HepG2 (cell line): ENCODE results near the gene CD19. TPM values are rescaled to one million over a fixed set of nuclear protein-coding genes. Genes with fewer than 3 reads are reported as not detected.

ENCODE experiments used
- AHDC1 ChIP-seq: sonication (generic); formaldehyde crosslinking; IDR thresholded peaks from 2 replicates; pipeline ENCODE4 v1.5.1; 2020; ENCODE audit warnings: mild to moderate bottlenecking, missing genetic modification reagents, borderline replicate concordance
- BORCS8-MEF2B ChIP-seq: sonication (generic); formaldehyde crosslinking; IDR thresholded peaks from 2 replicates; pipeline ENCODE4 v1.8.0; 2022; ENCODE audit warnings: mild to moderate bottlenecking, missing genetic modification reagents
- CC2D1A ChIP-seq: sonication (generic); formaldehyde crosslinking; IDR thresholded peaks from 2 replicates; pipeline ENCODE4 v1.8.1; 2023; ENCODE audit warnings: mild to moderate bottlenecking, missing genetic modification reagents
- DNMT1 ChIP-seq: sonication (generic); formaldehyde crosslinking; IDR thresholded peaks from 2 replicates; pipeline ENCODE4 v1.5.1; 2020; ENCODE audit warnings: mild to moderate bottlenecking, missing genetic modification reagents
- DRAP1 ChIP-seq: IDR thresholded peaks from 2 replicates; pipeline ENCODE4 v1.6.1; 2016; ENCODE audit warnings: missing genetic modification reagents, missing compliant biosample characterization
- FOXP1 ChIP-seq, 2 experiments: fragments of 450-650 bp in 1 of 2; IDR thresholded peaks; 2 replicates each; pipeline ENCODE4 v1.6.1; 2017 to 2018; ENCODE audit warnings: antibody characterized with exemption in 1 of 2
- HINFP ChIP-seq: sonication (generic); formaldehyde crosslinking; IDR thresholded peaks from 2 replicates; pipeline ENCODE4 v1.4.0; 2020; ENCODE audit warnings: low read depth, mild to moderate bottlenecking, missing genetic modification reagents
- NCOA2 ChIP-seq: sonication (generic); formaldehyde crosslinking; IDR thresholded peaks from 2 replicates; pipeline ENCODE4 v1.8.0; 2022; ENCODE audit warnings: inconsistent platforms
- NR2F2 ChIP-seq: IDR thresholded peaks from 2 replicates; pipeline ENCODE4 v1.6.1; 2012; ENCODE audit warnings: low read depth, inconsistent platforms, borderline replicate concordance
- POLR2G ChIP-seq: fragments of 200-400 bp; formaldehyde crosslinking; IDR thresholded peaks from 2 replicates; pipeline ENCODE4 v1.6.1; 2018; ENCODE audit warnings: mild to moderate bottlenecking, low read depth, low read length, moderate library complexity
- RAD51 ChIP-seq: fragments of 450-650 bp; IDR thresholded peaks from 2 replicates; pipeline ENCODE4 v1.6.1; 2016; ENCODE audit warnings: borderline replicate concordance
- TAF1 ChIP-seq: sonication (generic); formaldehyde crosslinking; IDR thresholded peaks from 2 replicates; pipeline ENCODE4 v1.4.0; 2020; ENCODE audit warnings: missing genetic modification reagents
- TFDP1 ChIP-seq: IDR thresholded peaks from 2 replicates; pipeline ENCODE4 v1.6.1; 2016; ENCODE audit warnings: missing compliant biosample characterization, missing genetic modification reagents, borderline replicate concordance
- ZMYM4 ChIP-seq: sonication (generic); formaldehyde crosslinking; IDR thresholded peaks from 2 replicates; pipeline ENCODE4 v1.8.1; 2023; ENCODE audit warnings: mild to moderate bottlenecking, missing genetic modification reagents
- ZNF205 ChIP-seq: IDR thresholded peaks from 2 replicates; pipeline ENCODE4 v1.6.1; 2018; ENCODE audit warnings: missing biosample characterization, missing genetic modification reagents
- ZNF224 ChIP-seq: sonication (generic); formaldehyde crosslinking; IDR thresholded peaks from 2 replicates; pipeline ENCODE4 v1.5.0; 2020; ENCODE audit warnings: mild to moderate bottlenecking, missing genetic modification reagents
- ZNF260 ChIP-seq: sonication (generic); formaldehyde crosslinking; IDR thresholded peaks from 2 replicates; pipeline ENCODE4 v1.4.0; 2020; ENCODE audit warnings: missing genetic modification reagents, low read depth, mild to moderate bottlenecking, borderline replicate concordance
- ZNF274 ChIP-seq: sonication (generic); formaldehyde crosslinking; IDR thresholded peaks from 2 replicates; pipeline ENCODE4 v1.5.1; 2020; ENCODE audit warnings: mild to moderate bottlenecking, missing genetic modification reagents
- polyA plus RNA-seq, 8 experiments: library from polyadenylated mRNA; depleted of rRNA in 3 of 8; stranded (reverse) in 7 of 8; unstranded in 1 of 8; fragments of >200 nt; fragmentation: Illumina TruSeq in 4 of 8; extraction: Trizol in 4 of 8; gene quantifications; 2 replicates each; pipeline versions ENCODE4 v1.2.1 to v1.2.3, GENCODE V29; 2011 to 2016; ENCODE audit warnings: low read depth in 4 of 8, missing spikeins in 1 of 8, mixed read lengths in 1 of 8; ENCODE audit not compliant: insufficient read depth in 1 of 8
- total RNA-seq, 5 experiments: library from RNA; depleted of rRNA; stranded (reverse); fragments of >200 nt; fragmentation: Illumina TruSeq; extraction: Trizol; gene quantifications; 2 replicates each; pipeline ENCODE4 v1.2.3, GENCODE V29; 2016; ENCODE audit warnings: low read depth in 1 of 5
- TF ChIP-seq, protein P1 (sequence below): sonication (generic); formaldehyde crosslinking; IDR thresholded peaks from 2 replicates; pipeline ENCODE4 v1.5.0; 2020; ENCODE audit warnings: missing genetic modification reagents

CD19 gene
- total and polyA plus RNA-seq, 2 of the 13 experiments (the other 11 are each of a cell fraction or from before 2014, with no cell fraction given), result 0.55 to 1.1 TPM

GRCh38 chr16:28925386-28926228 lies 6.2 kb upstream of the CD19 start (continued):
- TF ChIP-seq CC2D1A, result no peak
- no peak for TF ChIP-seq FOXP1 (IDR thresholded peaks at IDR 0.05)
- TF ChIP-seq FOXP1 (CRISPR knock-in tag; IDR thresholded peaks at IDR 0.05), result 0 out of 2 replicates have a peak, but pooled peaks have one; percentile 6
- TF ChIP-seq TFDP1, result 0 out of 2 replicates have a peak, but pooled peaks have one; percentile 5
- peak; percentile 61 for TF ChIP-seq DRAP1 (CRISPR knock-in tag)
- no peak for TF ChIP-seq RAD51
- no peak for TF ChIP-seq ZNF260 (CRISPR knock-in tag)
- TF ChIP-seq HINFP (CRISPR knock-in tag), result peak; percentile 40; the same call in 1 of the 2 replicates
- peak; percentile 3 for TF ChIP-seq ZNF274
- TF ChIP-seq BORCS8-MEF2B (CRISPR knock-in tag), result peak; percentile 50; the same call in 1 of the 2 replicates
- peak; percentile 66 for TF ChIP-seq TAF1 (CRISPR knock-in tag)
- TF ChIP-seq ZMYM4 (CRISPR knock-in tag), result peak; percentile 20; the same call in 1 of the 2 replicates
- no peak for TF ChIP-seq DNMT1 (CRISPR knock-in tag)
- peak; percentile 38; the same call in 1 of the 2 replicates for TF ChIP-seq AHDC1 (CRISPR knock-in tag)
- 0 out of 2 replicates have a peak, but pooled peaks have one; percentile 40 for TF ChIP-seq NCOA2 (CRISPR knock-in tag)
- no peak for TF ChIP-seq ZNF224
- peak; percentile 13; the same call in 1 of the 2 replicates for TF ChIP-seq ZNF205 (CRISPR knock-in tag)
- TF ChIP-seq NR2F2, result no peak
- peak; percentile 94 for TF ChIP-seq POLR2G
- TF ChIP-seq, protein P1, sequence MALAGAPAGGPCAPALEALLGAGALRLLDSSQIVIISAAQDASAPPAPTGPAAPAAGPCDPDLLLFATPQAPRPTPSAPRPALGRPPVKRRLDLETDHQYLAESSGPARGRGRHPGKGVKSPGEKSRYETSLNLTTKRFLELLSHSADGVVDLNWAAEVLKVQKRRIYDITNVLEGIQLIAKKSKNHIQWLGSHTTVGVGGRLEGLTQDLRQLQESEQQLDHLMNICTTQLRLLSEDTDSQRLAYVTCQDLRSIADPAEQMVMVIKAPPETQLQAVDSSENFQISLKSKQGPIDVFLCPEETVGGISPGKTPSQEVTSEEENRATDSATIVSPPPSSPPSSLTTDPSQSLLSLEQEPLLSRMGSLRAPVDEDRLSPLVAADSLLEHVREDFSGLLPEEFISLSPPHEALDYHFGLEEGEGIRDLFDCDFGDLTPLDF (CRISPR knock-in tag), result peak; percentile 47; the same call in 1 of the 2 replicates
